ENCODE results near the gene AK9.
"Not testable (repeated sequence)": the region's sequence is repeated elsewhere in the genome, so short reads cannot be mapped to it uniquely, and the experiment has no call there.

The AK9 gene

DNA sequence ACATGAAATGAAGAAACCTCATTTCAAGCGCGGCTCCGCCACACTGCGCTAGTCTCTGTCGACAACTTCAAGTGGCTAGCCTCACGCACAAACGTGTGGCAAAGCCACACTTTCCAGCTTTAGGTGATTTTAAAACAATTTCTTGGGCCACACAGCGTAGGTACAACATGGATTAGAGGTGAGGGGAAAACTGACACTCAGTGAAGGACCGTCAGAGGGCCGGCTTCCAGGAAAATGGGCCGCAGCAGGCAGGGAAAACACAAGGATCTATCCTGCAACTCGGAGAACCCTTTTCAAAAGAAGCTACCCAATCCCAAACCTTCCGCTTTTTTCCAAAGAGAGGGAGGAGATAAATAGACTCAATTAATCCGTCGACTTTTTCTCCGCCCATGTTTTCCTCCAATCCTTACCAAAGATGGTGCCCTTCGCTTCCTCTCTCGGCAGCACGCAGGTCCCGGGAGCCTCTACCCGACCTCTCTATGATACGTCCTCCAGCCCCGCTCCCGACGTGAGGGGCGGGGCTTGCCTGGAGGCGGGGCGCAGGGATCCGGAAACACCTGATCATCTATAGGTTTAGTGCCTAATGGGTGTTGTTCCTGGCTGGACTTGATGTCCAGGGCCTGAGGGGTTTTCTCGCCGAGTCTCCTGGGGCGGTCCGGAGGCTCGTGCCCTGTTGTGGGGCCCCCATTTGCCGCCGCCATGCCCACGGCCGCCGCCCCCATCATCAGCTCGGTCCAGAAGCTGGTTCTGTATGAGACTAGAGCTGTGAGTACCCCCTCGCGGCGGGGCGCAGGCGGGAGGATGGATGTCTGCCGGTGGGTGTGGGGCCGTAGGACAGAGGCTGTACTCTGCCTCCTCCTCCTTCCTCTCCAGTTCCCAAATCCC lies at the start of gene AK9, which contains the start of gene FIG4:
AK9 (minus strand) TSS at position 466 of the 885 bp plus-strand sequence. CDS start 15,457 bp downstream, outside the sequence.
FIG4 (plus strand) TSS at position 560 of the 885 bp plus-strand sequence; CDS start at position 700, 140 bp downstream.
- DNase-seq: peak; percentile 86

DNA sequence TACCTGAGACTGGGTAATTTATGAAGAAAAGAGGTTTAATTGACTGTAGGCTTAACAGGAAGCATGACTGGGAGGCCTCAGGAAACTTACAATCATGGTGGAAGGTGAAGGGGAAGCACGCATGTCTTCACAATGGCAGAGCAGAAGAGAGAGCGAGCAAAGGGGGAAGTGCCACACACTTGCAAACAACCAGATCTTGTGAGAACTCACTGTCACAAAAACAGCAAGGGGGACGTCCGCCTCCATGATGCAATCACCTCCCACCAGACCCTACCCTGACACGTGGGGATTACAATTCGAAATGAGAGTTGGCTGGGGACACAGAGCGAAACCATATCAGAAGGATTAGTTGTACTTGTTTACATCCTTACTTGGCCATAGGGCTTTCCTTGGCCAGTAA lies 49.8 kb upstream of the AK9 start:
- no peak for DNase-seq

DNA sequence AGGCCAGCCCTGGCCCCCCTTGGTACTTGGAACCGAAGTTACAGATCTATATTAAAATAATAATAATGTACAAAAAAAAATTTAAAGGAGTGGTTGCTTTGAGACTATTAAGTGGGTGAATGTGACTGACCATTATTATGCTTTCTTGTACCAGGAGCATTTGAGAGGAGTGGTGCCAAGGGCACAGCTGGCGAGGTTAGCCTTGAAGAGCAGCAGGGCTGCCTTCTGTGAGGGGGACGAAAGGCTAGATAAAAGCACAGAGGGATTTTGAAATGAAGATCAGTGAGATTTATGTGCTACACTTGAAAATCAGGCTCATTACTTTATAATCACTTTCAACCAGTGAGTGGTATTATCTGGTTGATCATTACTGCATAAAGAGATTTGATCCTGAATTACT lies 48.7 kb upstream of the AK9 start:
- no peak for DNase-seq

DNA sequence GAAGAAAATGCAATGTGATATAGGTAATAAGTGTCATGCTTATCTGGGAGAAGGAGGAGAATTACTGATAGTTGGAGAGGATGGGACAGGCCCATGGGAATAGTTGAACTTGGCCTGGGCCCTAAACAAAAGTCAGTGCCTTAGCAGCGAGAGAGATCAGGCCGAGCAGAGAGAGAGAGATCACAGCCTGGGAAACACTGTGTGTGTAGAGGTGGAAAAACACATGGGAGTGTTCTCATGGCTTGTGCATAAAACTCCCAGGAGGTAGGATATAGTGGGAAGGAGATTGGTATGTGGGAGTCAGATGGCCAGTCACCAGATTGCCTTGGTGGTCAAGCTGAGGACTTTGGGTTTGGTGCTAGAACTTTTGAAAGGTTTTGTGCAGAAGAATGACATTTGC lies 47.7 kb upstream of the AK9 start:
- DNase-seq: no peak

DNA sequence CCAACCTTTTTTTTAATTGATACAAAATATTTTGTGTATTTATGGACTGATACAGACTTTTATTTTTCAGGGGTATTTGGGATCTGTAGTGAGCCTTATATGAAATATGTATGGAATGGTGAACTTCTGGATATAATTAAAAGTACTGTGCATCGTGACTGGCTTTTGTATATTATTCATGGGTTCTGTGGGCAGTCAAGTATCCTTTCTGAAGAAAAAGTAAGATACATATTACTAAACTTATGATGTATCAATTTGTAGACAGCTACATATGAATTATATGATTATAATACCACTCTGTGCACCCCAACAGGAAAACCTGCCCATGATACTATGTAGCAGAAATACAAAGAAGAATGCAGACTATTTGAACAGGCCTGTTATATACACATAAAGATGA lies 47.3 kb upstream of the AK9 start:
- no peak for DNase-seq

DNA sequence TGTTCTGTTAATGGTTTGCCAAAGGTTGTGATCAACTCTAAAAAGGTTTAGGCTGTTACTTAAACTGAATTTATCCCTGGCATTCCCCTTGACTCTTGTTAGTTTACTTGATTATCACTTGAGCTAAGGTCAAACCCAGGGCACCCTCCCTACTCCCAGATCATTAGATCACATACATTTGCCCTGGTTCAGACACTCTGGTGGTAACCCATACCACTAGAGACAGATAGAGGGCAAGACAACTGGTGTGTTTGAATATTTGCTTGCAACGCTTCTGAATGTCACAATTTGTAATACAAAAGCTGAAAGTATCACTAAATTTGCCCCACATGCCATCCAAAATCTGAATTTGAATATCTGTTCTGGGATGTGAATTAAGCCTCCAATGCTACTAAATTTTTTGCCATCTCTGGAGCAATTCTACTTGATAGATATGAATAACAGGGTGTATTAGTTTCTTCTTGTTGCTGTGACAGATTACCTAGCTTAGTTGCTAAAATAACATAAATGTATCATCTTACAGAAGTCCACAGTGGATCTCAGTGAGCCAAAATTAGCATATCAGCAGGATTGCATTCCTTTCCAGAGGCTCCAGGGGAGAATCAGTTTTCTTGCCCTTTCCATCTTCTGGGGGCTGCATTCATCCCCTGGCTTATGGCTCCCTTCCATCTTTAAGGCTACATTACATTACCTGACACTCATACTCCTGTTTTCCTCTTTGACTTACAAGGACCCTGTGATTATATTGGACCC lies 45.4 kb upstream of the AK9 start:
- no peak for DNase-seq

DNA sequence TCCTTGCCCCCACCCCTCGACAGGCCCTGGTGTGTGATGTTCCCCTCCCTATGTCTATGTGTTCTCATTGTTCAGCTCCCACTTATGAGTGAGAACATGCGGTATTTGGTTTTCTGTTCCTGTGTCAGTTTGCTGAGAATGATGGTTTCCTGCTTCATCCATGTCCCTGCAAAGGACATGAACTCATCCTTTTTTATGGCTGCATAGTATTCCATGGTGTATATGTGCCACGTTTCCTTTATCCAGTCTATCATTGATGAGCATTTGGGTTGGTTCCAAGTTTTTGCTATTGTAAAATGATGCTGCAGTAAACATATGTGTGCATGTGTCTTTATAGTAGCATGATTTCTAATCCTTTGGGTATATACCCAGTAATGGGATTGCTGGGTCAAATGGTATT lies 34.2 kb upstream of the AK9 start:
- not testable (repeated sequence) for DNase-seq

DNA sequence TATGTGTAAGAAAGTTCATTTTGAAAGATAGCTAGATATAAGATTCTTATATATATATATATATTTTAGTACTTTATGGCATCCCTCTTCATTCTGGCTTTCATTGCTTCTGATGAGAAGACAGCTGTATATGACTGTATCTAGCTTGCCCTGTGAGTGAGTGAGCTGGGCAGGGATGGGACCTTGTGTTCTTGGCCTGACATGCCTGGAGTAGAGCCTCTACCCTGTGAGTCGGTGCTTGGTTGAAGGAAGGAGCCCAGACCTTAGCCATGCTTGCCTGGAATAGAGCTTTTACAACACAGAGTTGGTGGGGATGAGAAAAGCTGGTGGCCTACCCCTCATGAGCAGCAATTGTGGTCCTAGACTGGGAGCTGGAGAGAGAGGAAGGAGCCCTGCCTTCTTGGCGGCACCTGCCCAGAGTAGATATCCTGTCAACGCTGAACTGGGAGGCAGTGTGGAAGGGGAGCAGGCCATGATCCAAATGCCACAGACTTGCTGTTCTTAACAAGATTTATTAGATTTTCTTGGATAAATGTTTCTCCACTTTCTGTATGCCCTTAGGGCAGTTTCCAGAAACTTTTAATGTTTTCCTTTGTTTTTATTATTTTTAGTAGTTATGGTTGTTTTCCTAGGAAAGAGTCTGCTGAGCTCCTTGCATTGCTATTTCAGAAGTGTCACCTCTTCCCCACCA lies 31.7 kb upstream of the AK9 start:
- DNase-seq: no peak

DNA sequence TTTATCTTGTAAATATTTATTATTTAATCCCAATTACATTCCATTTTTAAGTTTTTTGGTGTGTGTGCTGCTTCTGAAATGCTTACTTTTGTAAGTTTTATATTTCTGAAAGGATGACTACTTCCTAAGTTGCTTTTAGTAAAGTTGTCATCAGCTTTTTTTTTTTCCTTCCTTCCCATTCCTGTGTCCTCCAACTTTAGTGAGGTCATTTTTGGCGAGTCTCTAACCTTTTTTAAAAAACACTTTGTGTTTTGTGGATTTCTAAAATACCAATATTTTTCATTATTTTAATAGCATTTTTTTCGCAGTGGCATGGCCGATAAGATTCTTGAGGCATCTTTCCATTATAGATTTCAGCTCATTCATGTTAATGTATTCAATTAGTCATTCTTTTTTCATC lies 31.0 kb upstream of the AK9 start:
- DNase-seq: no peak

DNA sequence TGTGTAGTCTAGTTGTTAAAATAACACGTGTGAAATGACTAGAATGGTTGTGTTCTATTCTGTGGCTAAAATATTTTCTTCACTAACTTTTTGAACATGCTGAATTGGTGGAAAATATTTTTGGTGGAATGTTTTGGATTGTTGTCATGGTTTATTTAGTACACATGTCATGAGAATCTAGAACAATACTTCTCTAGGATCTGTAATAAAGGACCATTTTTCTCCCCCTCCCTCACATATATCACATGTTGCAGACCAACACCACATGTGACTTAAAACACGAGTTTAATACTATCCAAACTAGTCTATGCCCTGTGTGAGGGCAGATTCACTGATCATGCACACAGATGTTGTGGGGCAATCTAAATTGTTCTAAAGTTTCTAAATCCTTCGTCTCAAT lies 29.3 kb upstream of the AK9 start:
- no peak for DNase-seq

DNA sequence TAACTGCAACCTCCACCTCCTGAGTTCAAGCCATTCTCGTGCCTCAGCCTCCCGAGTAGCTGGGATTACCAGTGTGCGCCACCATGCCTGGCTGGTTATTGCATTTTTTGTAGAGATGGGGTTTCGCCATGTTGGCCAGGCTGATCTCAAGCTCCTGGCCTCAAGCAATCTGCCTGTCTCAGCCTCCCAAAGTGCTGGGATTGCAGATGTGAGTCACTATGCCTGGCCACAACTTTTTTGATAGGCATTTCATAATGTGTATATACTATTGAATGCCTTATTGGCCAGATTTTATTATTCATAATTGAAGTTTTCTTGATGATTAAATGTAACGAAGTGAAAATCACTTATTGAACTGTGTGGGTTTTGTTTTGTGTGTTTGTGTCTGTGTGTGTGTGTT lies 28.0 kb upstream of the AK9 start:
- DNase-seq: no peak

DNA sequence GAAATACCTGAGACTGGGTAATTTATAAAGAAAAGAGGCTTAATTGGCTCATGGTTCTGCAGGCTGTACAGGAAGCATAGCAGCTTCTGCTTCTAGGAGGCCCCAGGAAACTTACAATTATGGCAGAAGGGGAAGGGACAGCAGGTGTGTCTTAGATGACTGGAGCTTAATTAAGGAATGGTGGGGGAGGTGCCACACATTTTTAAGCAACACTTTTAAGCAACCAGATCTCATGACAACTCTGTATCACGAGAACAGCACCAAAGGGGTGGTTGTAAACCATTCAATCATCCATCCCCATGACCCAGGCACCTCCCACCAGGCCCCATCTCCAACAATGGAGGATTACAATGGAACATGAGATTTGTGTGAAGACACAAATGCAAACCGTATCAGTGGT lies 27.0 kb upstream of the AK9 start:
- peak; percentile 58 for DNase-seq

DNA sequence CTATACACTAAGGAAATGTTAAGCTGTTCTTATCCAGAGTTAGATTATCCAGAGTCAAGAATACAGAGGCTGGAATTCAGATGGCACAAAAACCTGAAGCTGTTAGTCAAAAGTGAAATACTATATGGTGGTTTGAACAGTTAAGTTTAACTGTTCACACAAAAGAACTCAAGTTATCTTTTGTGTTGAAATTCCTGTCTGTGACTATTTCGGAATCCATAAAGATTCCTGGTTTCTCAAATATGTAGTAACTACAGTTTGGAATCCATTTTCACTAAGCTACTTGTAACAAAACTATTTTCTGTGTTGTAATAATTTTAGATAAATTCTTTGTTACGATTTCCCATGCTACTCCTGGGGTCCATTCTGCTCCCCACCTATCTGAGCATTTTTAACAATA lies 24.6 kb upstream of the AK9 start:
- no peak for DNase-seq

DNA sequence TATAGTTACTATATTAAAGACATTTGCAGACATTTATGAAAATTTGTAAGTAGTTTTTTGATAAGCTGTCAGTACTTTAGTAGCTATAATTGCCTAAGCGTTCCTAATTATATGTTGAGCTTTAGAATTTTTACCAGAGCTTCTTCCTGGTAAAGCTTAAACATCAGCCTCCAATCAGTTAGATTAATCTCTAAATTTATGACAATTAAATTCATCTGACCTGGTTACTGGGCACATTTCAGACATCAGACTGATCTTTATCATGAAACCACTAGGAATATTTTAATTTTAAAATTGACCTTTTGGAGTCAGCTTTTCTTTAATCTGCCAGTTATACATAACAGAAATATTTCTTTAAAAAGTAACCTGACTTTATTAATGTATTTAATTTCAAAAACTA lies 23.6 kb upstream of the AK9 start:
- no peak for DNase-seq

DNA sequence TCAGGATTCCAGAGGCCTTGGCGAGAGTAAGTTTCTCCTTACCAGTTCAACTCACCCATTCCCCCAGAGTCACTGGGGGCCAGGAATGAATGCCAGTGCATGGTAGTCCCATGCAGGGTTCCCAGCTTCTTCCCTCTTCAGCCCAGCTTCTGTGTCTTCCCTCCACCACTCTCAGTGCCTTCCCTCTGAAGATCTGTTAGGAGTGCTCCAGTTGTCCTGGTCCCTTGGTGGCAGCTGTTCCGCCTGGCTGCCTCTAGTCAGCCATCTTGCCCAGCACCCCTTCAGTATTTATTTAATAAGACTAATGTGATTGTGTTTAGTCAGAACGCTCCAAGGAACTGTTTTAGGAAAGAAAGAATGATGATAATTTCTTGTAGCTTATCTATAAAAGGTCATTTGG lies 23.2 kb upstream of the AK9 start:
- no peak for DNase-seq

DNA sequence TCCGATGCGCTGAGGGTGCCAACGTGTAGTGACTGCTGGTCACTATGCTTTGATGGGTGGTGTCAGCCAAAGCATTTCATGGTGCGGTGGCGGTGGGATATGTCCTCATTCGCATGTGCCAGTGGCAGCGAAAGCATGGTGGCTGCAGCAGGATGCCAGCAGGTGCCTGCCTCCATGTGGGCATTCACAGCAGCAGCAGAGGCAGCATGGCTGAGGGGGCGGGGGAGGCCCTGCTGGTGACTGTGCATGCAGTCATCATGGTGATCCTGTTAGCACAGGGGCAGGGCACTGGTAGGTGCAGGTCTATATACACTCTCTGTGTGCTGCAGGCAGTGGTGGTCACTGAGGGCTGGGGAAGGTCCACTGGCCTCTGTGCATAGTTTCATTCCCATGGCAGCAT lies 22.1 kb upstream of the AK9 start:
- no peak for DNase-seq

DNA sequence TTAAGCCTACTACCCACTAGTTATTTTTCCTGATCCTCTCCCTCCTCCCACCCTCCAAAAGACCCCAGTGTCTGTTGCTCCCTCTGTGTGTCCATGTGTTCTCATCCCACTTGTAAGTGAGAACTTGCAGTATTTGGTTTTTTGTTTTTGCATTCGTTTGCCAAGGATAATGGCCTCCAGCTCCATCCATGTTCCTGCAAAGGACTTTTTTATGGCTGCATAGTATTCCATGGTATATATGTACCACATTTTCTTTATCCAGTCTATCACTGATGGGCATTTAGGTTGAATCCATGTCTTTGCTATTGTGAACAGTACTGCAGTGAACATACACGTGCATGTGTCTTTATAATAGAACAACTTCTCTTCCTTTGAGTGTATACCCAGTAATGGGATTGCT lies 17.1 kb upstream of the AK9 start:
- DNase-seq: not testable (repeated sequence)

DNA sequence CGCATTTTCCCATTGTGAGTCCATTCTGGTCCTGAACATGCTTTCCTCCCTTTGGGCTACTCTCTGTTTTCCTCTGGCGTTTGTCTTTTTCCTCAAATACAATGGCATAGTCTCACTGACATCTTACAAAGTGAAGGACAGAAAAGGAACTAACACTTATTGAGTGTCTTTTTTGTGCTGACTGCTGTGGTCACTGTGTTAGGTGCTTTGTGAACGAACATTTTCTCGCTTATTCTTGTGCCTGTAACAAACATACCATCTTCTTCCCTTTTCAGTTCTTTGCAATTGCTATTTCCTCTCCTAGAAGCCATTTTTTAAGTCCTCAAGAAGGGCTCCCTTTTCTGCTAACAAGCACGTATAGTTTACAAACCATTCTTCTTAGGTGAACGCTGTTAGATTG lies 15.5 kb upstream of the AK9 start:
- DNase-seq: no peak

DNA sequence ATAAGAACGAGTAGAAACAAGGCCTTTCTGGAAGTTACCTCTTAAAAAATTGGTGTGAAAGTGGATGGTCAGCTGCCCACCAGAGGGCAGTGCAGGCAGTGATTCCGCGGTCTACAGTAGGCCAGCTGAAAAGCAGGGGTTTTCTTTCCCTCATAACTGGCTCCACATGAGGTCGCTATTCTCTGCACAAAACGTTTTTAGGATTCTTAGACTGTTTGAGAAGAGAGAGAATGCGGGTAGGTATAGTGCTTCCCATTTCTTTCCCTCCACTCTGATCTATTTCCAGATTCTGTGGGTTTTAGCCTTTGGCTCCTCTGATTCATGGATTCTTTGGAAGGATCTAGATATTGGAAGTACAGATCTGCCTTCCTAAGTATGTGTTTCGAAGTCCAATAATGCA lies 14.3 kb upstream of the AK9 start:
- DNase-seq: peak; percentile 67

DNA sequence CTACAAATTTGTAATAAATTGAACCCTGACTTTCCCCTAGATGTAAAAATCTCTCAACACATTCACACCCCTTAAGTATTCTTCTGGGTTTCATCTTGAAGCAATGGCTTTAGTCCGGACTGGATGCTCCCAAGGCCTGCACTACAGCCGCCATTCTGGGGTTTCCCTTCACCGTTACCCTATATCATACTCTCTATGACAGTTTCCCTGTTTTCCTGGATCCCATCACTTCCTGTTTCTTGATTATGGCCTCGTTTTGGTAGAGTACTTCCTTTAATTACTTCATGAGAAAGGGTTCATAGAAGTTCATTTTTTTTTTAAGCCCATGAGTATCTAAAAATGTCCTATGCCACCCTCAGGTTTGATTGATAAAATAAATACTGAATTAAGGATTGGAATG lies 11.8 kb upstream of the AK9 start:
- peak; percentile 15 for DNase-seq

DNA sequence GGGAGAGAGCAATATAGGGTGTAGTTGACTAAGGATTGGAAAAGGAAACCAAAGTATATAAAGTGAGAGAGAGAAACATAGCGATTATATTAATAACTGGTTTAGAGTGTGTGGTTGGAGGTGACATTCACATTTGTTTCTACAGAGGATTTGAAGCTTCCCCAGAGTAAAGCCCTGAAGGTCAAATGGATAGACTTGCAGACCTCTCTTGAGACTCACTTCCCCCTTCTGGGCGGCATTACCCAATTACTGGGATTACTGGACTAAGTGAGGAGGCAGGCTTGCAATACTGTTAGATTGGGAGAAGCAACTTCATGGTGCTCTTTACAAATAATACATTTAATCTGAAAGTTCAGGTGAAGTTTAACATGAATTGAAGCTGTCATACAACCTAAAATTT lies 10.8 kb upstream of the AK9 start:
- no peak for DNase-seq

DNA sequence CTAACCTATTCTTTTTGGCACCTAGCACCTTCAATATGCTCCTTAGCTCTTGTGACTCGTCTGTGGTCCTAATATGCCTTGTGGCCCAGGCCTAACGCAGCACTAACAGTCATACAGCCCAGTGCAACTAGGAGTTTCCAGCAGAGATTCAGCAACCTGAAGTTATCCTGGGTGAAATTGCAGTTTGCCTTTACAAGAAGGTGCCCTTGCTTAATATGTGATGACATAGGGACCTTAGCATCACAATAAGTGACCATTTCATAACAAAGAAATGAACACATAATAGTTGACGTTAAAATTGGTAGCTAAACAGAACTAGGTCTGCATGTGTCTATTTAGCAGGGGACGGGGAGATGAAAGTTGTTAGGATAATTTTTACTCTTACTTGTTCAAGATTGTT lies 10.2 kb upstream of the AK9 start:
- no peak for DNase-seq

DNA sequence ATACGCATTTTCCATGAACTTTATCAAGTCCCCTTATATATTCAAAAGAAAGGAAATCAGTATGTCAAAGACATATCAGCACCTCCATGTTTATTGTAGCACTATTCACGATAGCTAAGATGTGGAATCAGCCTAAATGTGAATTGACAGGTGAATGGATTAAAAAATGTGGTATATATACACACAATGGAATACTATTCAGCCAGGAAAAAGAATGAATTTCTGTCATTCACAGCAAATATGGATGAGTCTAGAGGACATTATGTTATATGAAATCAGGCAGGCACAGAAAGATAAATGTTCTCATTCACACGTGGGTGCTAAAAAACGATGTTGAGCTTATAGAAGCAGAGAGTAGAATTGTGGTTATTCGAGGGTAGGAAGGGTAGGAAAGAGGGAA lies 5.4 kb upstream of the AK9 start:
- DNase-seq: no peak

DNA sequence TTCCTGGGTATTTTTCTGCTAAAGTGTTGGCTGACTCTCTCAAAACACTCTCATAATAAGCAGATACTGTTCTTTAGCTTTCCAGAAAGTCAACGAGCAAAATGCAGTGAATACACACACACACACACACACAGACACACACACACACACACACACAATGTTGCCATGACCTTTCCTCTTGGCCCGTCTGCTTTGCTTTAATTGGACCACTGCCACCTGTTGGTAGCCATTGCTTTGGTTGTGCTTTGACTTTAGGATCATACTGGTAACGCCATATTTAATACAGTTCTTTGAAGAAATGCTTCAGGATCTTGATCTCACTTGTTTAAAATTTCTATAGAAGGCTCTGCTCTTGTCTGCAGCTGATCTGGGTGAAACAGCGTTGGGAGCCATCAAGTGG lies 4.5 kb upstream of the AK9 start:
- DNase-seq: no peak

Measured in GF-D8 (cell line).